ENCODE data around the gene ALDH1L1.
"Not testable (repeated sequence)": the region's sequence is repeated elsewhere in the genome, so short reads cannot be mapped to it uniquely, and the experiment has no call there.

The ALDH1L1 gene

DNA sequence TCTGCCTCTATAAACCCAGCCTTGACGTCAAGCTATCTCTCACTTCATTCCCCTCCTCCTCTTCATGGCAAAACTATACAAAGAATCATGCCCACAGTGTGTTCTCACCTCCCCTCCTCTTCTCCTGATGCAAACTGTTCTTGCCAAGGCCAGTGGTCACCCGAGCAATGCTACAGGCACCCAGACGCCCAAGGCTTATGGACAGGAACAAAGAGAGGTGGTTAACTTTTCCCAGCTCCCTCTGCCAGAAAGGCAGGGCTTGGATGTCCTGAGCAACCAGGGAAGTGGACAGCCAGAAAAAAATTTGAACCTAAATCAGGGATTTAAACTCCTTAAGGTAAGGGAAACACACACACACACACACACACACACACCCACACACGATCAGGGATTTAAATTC is 101.5 kb downstream of the ALDH1L1 start:
- H3K27me3 ChIP-seq, result peaks cover 11% of the 10 kb centered on the region
- H3K36me3 ChIP-seq, result no peaks in the 10 kb centered on the region
- H3K4me1 ChIP-seq (ENCODE audit: control insufficient read depth in 1 of 2, insufficient read depth in 1 of 2, low read depth in 1 of 2, low read length in 1 of 2), result no peaks in the 10 kb centered on the region
- no peaks in the 10 kb centered on the region for H3K9me3 ChIP-seq
- no peak overlapping the region for H3K27ac ChIP-seq
- TF ChIP-seq, protein P1, sequence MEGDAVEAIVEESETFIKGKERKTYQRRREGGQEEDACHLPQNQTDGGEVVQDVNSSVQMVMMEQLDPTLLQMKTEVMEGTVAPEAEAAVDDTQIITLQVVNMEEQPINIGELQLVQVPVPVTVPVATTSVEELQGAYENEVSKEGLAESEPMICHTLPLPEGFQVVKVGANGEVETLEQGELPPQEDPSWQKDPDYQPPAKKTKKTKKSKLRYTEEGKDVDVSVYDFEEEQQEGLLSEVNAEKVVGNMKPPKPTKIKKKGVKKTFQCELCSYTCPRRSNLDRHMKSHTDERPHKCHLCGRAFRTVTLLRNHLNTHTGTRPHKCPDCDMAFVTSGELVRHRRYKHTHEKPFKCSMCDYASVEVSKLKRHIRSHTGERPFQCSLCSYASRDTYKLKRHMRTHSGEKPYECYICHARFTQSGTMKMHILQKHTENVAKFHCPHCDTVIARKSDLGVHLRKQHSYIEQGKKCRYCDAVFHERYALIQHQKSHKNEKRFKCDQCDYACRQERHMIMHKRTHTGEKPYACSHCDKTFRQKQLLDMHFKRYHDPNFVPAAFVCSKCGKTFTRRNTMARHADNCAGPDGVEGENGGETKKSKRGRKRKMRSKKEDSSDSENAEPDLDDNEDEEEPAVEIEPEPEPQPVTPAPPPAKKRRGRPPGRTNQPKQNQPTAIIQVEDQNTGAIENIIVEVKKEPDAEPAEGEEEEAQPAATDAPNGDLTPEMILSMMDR (IDR thresholded peaks at IDR 0.05), result no peak
- H3K4me3 ChIP-seq (ENCODE audit: low read depth in 1 of 2, low read length in 1 of 2), result no peak overlapping the region

DNA sequence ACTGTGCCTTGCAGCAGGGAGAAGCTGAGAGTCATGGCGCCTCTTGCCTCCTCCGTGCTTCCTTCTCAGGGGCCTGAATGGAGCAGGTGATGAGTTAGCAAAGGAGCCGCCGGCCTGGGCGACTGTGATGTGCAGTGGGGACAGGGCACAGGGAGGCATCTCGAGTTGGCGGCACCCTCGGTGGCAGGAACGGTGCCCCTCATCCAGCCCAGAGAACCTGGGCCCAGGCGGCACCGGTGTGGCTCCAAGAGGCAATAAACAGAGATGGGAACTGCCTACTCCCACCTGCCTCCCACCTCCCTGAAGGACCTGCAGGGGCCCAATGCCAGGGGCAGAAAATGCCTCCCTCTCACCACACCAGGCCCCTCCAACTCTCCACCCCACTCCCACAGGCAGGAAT is 102.6 kb downstream of the ALDH1L1 start:
- H3K4me3 ChIP-seq (ENCODE audit: low read depth in 1 of 2, low read length in 1 of 2), result no peak overlapping the region
- TF ChIP-seq, protein P1 (IDR thresholded peaks at IDR 0.05), result no peak
- no peaks in the 10 kb centered on the region for H3K36me3 ChIP-seq
- H3K4me1 ChIP-seq (ENCODE audit: control insufficient read depth in 1 of 2, insufficient read depth in 1 of 2, low read depth in 1 of 2, low read length in 1 of 2), result no peaks in the 10 kb centered on the region
- no peaks in the 10 kb centered on the region for H3K9me3 ChIP-seq
- H3K27me3 ChIP-seq, result no peaks in the 10 kb centered on the region
- no peak overlapping the region for H3K27ac ChIP-seq

DNA sequence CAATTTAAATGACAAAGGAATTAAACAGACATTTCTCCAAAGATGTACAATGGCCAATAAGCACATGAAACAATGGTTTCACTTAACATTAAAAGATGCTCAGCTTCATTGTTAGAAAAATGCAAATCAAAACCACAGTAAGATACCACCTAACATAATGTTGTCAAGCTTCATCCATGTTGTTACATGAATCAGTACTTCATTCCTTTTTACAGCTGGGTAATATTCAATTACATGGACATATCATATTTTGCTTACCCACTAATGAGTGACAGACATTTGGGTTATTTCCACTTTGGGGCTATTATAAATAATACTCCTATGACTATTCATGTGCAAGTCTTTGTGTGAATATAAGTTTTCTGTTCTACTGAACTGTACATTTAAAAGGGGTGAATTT is 104.2 kb downstream of the ALDH1L1 start:
- no peaks in the 10 kb centered on the region for H3K27me3 ChIP-seq
- H3K4me1 ChIP-seq (ENCODE audit: control insufficient read depth in 1 of 2, insufficient read depth in 1 of 2, low read depth in 1 of 2, low read length in 1 of 2), result no peaks in the 10 kb centered on the region
- TF ChIP-seq, protein P1 (IDR thresholded peaks at IDR 0.05), result no peak
- no peak overlapping the region for H3K27ac ChIP-seq
- no peaks in the 10 kb centered on the region for H3K9me3 ChIP-seq
- no peak overlapping the region for H3K4me3 ChIP-seq (ENCODE audit: low read depth in 1 of 2, low read length in 1 of 2)
- no peaks in the 10 kb centered on the region for H3K36me3 ChIP-seq

DNA sequence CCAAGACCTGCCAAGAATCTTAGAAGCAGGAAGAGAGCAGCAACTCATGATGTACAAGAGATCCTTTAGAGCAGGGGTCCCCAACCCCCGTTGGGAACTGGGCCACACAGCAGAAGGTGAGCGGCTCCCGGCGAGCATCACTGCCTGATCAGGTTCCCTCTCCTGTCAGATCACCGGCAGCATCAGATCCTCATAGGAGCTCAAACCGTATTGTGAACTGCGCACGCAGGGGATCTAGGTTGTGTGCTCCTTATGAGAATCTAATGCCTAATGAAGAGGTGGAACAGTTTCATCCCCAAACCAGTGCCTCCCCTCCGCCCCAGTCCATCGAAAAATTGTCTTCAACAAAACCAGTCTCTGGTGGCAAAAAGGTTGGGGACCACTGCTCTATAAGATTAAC is 110.2 kb downstream of the ALDH1L1 start:
- H3K4me1 ChIP-seq (ENCODE audit: control insufficient read depth in 1 of 2, insufficient read depth in 1 of 2, low read depth in 1 of 2, low read length in 1 of 2), result no peaks in the 10 kb centered on the region
- TF ChIP-seq, protein P1 (IDR thresholded peaks at IDR 0.05), result no peak
- no peak overlapping the region for H3K4me3 ChIP-seq (ENCODE audit: low read depth in 1 of 2, low read length in 1 of 2)
- H3K27ac ChIP-seq, result no peak overlapping the region
- H3K36me3 ChIP-seq, result no peaks in the 10 kb centered on the region
- H3K9me3 ChIP-seq, result no peaks in the 10 kb centered on the region
- no peaks in the 10 kb centered on the region for H3K27me3 ChIP-seq

DNA sequence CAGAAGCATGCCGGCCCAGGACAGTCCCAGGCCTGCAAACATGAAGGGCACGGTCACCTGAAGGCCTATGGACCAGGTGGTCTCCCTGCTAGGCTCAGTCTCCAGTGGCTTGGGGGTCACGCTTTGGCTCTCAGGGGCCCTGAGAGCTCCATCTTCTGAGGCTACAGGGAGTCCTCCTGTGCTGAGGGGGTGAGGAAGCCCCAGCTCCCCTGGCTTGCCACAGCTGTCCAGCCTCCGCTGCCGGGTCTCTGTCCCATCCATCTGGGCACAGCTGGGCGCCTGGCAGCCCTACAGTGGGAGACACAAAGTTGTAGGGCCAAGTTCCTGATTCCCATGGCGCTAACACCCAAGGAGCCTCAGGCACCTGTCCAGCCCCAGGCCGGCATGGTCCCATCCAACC is 112.4 kb downstream of the ALDH1L1 start:
- Histone ChIP-seq H3K4me1 (ENCODE audit: control insufficient read depth in 1 of 2, insufficient read depth in 1 of 2, low read depth in 1 of 2, low read length in 1 of 2) (no peaks in the 10 kb centered on the region), H3K27me3 (no peaks in the 10 kb centered on the region), H3K36me3 (no peaks in the 10 kb centered on the region), H3K9me3 (no peaks in the 10 kb centered on the region), H3K27ac (no peak overlapping the region), H3K4me3 (ENCODE audit: low read depth in 1 of 2, low read length in 1 of 2) (no peak overlapping the region)
- TF ChIP-seq, protein P1 (IDR thresholded peaks at IDR 0.05), result no peak

DNA sequence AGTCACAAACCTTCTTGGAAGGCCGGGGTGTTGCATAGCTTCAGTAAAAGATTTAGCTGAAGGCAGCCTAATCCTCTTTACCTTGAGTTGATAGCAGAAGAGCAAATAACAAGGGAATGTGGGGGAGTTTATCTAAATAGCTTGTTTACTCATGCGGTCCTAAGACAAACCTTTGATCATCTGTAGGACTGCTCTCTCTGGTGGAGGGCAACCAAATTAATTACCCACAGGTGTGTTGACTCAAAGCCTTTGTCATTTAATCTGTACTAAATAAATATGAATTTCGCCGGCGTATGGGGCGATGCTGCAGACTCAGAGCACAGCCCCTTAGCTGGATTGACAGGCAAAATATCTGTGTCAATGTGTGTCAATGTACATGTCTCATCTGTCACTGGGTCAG is 113.7 kb downstream of the ALDH1L1 start:
- H3K27ac ChIP-seq; H3K4me3 ChIP-seq (ENCODE audit: low read depth in 1 of 2, low read length in 1 of 2); H3K4me1 ChIP-seq (ENCODE audit: control insufficient read depth in 1 of 2, insufficient read depth in 1 of 2, low read depth in 1 of 2, low read length in 1 of 2); H3K9me3 ChIP-seq; H3K27me3 ChIP-seq; H3K36me3 ChIP-seq: not testable (repeated sequence)

Measured in neutrophil (primary cell).